Measurements from ENCODE around the gene CYP46A1. TPM values are rescaled to one million over a fixed set of nuclear protein-coding genes. Genes with fewer than 3 reads are reported as not detected.

CYP46A1 gene
- total RNA-seq, 1 experiment from 2014 or later, result 0.59 TPM

DNA sequence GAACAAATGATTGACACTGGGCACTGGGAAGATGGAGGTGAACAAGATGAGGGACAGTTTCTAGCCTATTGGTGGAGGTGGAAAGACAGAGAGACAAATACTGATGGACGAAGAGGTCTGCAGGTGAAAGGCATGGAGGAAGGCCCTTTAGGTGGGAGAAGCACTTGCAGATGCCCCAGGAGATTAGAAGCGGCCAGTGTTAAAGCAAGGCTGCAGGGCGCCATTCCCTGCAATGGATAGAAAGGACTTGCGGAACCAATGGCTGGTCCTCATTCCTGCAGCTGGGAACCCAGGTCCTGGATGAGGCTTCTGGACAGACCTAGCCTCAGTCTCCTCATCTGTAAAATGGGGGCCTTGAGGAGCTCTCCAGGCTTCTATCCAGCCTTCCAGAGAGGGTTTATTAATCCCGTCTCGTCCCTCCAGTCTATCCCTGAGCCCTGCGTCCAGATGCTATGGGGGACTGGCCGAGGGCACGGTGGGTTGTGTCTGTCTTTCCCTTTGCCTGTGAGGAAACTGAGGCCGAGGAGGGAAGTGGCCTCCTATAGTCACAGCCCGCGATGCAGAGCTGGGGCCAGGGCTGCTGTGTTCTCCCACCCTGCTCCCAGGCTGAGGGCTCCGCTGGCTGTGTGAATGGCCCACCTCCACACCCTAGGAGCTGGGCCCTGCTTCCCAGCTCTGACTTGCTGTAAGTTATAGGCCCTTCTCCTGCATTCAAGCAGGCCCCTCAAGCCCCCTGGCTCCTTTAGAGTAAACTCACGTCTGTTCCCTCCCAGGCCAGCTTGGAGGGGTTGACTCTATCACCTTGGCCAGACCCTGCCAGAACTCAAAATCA lies 33.0 kb downstream of the CYP46A1 start:
- Histone ChIP-seq H2BK20ac (ENCODE audit: low read depth, low read length, poor library complexity, severe bottlenecking) (no peak overlapping the region), H2BK15ac (ENCODE audit: low read depth, low read length) (no peak overlapping the region), H2BK120ac (ENCODE audit: low read depth, low read length, poor library complexity, severe bottlenecking) (no peak overlapping the region), H3K4me2 (ENCODE audit: insufficient read depth, insufficient read length, low read length) (no peak overlapping the region), H2AK5ac (ENCODE audit: insufficient read length, low read length) (no peak overlapping the region), H2AFZ (ENCODE audit: low read length) (no peak overlapping the region), H2BK5ac (ENCODE audit: insufficient read length, low read length) (no peak overlapping the region), H3T11ph (ENCODE audit: low read length) (no peak overlapping the region), H4K20me1 (ENCODE audit: control insufficient read depth, insufficient read depth, insufficient read length) (no peaks in the 10 kb centered on the region), H3K27ac (ENCODE audit: insufficient read length, low read depth, low read length) (no peak overlapping the region), H3K79me1 (ENCODE audit: insufficient read depth, low read depth, low read length, poor library complexity, severe bottlenecking) (no peaks in the 10 kb centered on the region), H3K79me2 (ENCODE audit: insufficient read depth, low read length) (no peaks in the 10 kb centered on the region), H3K9ac (ENCODE audit: extremely low read depth, insufficient read length, low read length) (no peak overlapping the region), H3K56ac (ENCODE audit: insufficient read length, low read depth, low read length) (no peak overlapping the region), H3K4me1 (ENCODE audit: insufficient read depth, low read length) (no peaks in the 10 kb centered on the region), H4K8ac (replicated peaks; ENCODE audit: insufficient read length, low read depth, low read length) (no peak overlapping the region), H2BK12ac (ENCODE audit: insufficient read length, low read depth, low read length) (no peak overlapping the region), H3K23me2 (ENCODE audit: insufficient read length, low read depth, low read length, poor library complexity, severe bottlenecking) (no peaks in the 10 kb centered on the region), H3K9me3 (ENCODE audit: control insufficient read depth, low read depth, low read length) (no peaks in the 10 kb centered on the region), H3K14ac (ENCODE audit: insufficient read depth, low read length) (no peak overlapping the region; the same call in 1 of the 2 replicates), H3K23ac (ENCODE audit: insufficient read length, low read depth, low read length) (no peak overlapping the region), H4K5ac (ENCODE audit: insufficient read length, low read depth, low read length) (no peak overlapping the region), H4K91ac (ENCODE audit: insufficient read length, low read depth, low read length) (no peak overlapping the region), H3K27me3 (ENCODE audit: insufficient read depth, low read length) (no peaks in the 10 kb centered on the region), H3K18ac (ENCODE audit: insufficient read length, low read depth, low read length) (no peak overlapping the region), H3K4ac (ENCODE audit: low read depth, low read length) (no peak overlapping the region)
- peaks cover 2 to 14% of the 10 kb centered on the region in 2 experiments; a peak in 4 of 5 replicates for H3K9me3 Mint-ChIP-seq
- peaks cover 10 to 15% of the 10 kb centered on the region in 2 experiments for H3K4me1 Mint-ChIP-seq
- no peak overlapping the region for H3K4me3 Mint-ChIP-seq
- H3K36me3 Mint-ChIP-seq (ENCODE audit: insufficient read depth in 1 of 3, low read depth in 3 of 3), result no peaks in the 10 kb centered on the region
- DNase-seq, result no peak
- peak overlapping the region in 1 of 3 experiments; percentile 78; a peak in 1 of 7 replicates for H3K27ac Mint-ChIP-seq
- TF ChIP-seq, protein P1, sequence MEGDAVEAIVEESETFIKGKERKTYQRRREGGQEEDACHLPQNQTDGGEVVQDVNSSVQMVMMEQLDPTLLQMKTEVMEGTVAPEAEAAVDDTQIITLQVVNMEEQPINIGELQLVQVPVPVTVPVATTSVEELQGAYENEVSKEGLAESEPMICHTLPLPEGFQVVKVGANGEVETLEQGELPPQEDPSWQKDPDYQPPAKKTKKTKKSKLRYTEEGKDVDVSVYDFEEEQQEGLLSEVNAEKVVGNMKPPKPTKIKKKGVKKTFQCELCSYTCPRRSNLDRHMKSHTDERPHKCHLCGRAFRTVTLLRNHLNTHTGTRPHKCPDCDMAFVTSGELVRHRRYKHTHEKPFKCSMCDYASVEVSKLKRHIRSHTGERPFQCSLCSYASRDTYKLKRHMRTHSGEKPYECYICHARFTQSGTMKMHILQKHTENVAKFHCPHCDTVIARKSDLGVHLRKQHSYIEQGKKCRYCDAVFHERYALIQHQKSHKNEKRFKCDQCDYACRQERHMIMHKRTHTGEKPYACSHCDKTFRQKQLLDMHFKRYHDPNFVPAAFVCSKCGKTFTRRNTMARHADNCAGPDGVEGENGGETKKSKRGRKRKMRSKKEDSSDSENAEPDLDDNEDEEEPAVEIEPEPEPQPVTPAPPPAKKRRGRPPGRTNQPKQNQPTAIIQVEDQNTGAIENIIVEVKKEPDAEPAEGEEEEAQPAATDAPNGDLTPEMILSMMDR (conservative IDR thresholded peaks at IDR 0.05), result no peak
- no CpG with 5 or more reads among the region's 14 CpGs for WGBS (ENCODE audit: extremely low coverage, insufficient read length, low lambda C conversion rate)
- H3K27me3 Mint-ChIP-seq (ENCODE audit: low read depth), result peaks cover 14% of the 10 kb centered on the region

Measured in H9 (cell line).